HepG2 (cell line): ENCODE results near the gene MYO1B. TPM values are rescaled to one million over a fixed set of nuclear protein-coding genes. Genes with fewer than 3 reads are reported as not detected.

Experiments
- CREM ChIP-seq, 2 experiments: sonication (generic) in 1 of 2; formaldehyde crosslinking in 1 of 2; IDR thresholded peaks; 2 replicates each; pipeline versions ENCODE4 v1.4.0 to v1.6.1; 2016 to 2020; ENCODE audit warnings: antibody characterized with exemption in 1 of 2, mild to moderate bottlenecking in 1 of 2, missing genetic modification reagents in 1 of 2
- FOXK1 ChIP-seq: sonication (generic); formaldehyde crosslinking; IDR thresholded peaks from 2 replicates; pipeline ENCODE4 v1.4.0; 2020; ENCODE audit warnings: low read depth, missing genetic modification reagents, borderline replicate concordance
- HNF4A ChIP-seq: sonication (generic); formaldehyde crosslinking; IDR thresholded peaks from 2 replicates; pipeline ENCODE4 v1.4.0; 2020; ENCODE audit warnings: missing genetic modification reagents
- KLF16 ChIP-seq, 2 experiments: sonication (generic) in 1 of 2; formaldehyde crosslinking in 1 of 2; IDR thresholded peaks; 2 replicates each; pipeline versions ENCODE4 v1.6.1 to v1.8.0; 2016 to 2023; ENCODE audit warnings: missing genetic modification reagents in 2 of 2, missing compliant biosample characterization in 1 of 2
- MEF2D ChIP-seq: sonication (generic); formaldehyde crosslinking; IDR thresholded peaks from 2 replicates; pipeline ENCODE4 v1.5.1; 2020; ENCODE audit warnings: mild to moderate bottlenecking, missing genetic modification reagents
- NONO ChIP-seq, 2 experiments: fragments of 450-650 bp in 1 of 2; sonication (generic) in 1 of 2; formaldehyde crosslinking in 1 of 2; IDR thresholded peaks in 1 of 2; conservative IDR thresholded peaks in 1 of 2; 2 replicates each; pipeline versions ENCODE4 v1.6.1 to v1.8.0; 2017 to 2022; ENCODE audit warnings: mild to moderate bottlenecking in 1 of 2, missing genetic modification reagents in 1 of 2, moderate library complexity in 1 of 2
- PITX1 ChIP-seq: sonication (generic); formaldehyde crosslinking; IDR thresholded peaks from 2 replicates; pipeline ENCODE4 v1.5.1; 2020; ENCODE audit warnings: mild to moderate bottlenecking, missing genetic modification reagents
- SIX1 ChIP-seq: sonication (generic); formaldehyde crosslinking; IDR thresholded peaks from 2 replicates; pipeline ENCODE4 v1.4.0; 2020; ENCODE audit warnings: missing genetic modification reagents, borderline replicate concordance
- SIX4 ChIP-seq: sonication (generic); formaldehyde crosslinking; IDR thresholded peaks from 2 replicates; pipeline ENCODE4 v1.4.0; 2020; ENCODE audit warnings: missing genetic modification reagents
- SP4 ChIP-seq: sonication (generic); formaldehyde crosslinking; IDR thresholded peaks from 2 replicates; pipeline ENCODE4 v1.8.1; 2023; ENCODE audit warnings: mild to moderate bottlenecking, missing genetic modification reagents
- TBX2 ChIP-seq: sonication (generic); formaldehyde crosslinking; IDR thresholded peaks from 2 replicates; pipeline ENCODE4 v1.5.0; 2020; ENCODE audit warnings: missing genetic modification reagents, mild to moderate bottlenecking, borderline replicate concordance
- TBX3 ChIP-seq: fragments of 450-650 bp; IDR thresholded peaks from 2 replicates; pipeline ENCODE4 v1.6.1; 2017; ENCODE audit warnings: antibody characterized with exemption, mild to moderate bottlenecking, inconsistent platforms, borderline replicate concordance
- ZFP1 ChIP-seq: IDR thresholded peaks from 2 replicates; pipeline ENCODE4 v1.6.1; 2016
- ZKSCAN8 ChIP-seq: IDR thresholded peaks from 2 replicates; pipeline ENCODE4 v1.6.1; 2016; ENCODE audit warnings: borderline replicate concordance, missing genetic modification reagents, missing compliant biosample characterization
- ZMYM4 ChIP-seq: sonication (generic); formaldehyde crosslinking; IDR thresholded peaks from 2 replicates; pipeline ENCODE4 v1.8.1; 2023; ENCODE audit warnings: mild to moderate bottlenecking, missing genetic modification reagents
- ZNF24 ChIP-seq: fragments of 450-650 bp; IDR thresholded peaks from 2 replicates; pipeline ENCODE4 v1.6.1; 2017; ENCODE audit warnings: antibody characterized with exemption, mild to moderate bottlenecking
- ZNF441 ChIP-seq: sonication (generic); formaldehyde crosslinking; IDR thresholded peaks from 2 replicates; pipeline ENCODE4 v1.7.0; 2021; ENCODE audit warnings: missing genetic modification reagents, borderline replicate concordance
- ZNF775 ChIP-seq: sonication (generic); formaldehyde crosslinking; IDR thresholded peaks from 2 replicates; pipeline ENCODE4 v1.4.0; 2020; ENCODE audit warnings: missing genetic modification reagents, mild to moderate bottlenecking, moderate library complexity, borderline replicate concordance
- polyA plus RNA-seq, 8 experiments: library from polyadenylated mRNA; depleted of rRNA in 3 of 8; stranded (reverse) in 7 of 8; unstranded in 1 of 8; fragments of >200 nt; fragmentation: Illumina TruSeq in 4 of 8; extraction: Trizol in 4 of 8; gene quantifications; 2 replicates each; pipeline versions ENCODE4 v1.2.1 to v1.2.3, GENCODE V29; 2011 to 2016; ENCODE audit warnings: low read depth in 4 of 8, missing spikeins in 1 of 8, mixed read lengths in 1 of 8; ENCODE audit not compliant: insufficient read depth in 1 of 8
- total RNA-seq, 5 experiments: library from RNA; depleted of rRNA; stranded (reverse); fragments of >200 nt; fragmentation: Illumina TruSeq; extraction: Trizol; gene quantifications; 2 replicates each; pipeline ENCODE4 v1.2.3, GENCODE V29; 2016; ENCODE audit warnings: low read depth in 1 of 5
- TF ChIP-seq, protein P1 (sequence below): sonication (generic); formaldehyde crosslinking; conservative IDR thresholded peaks from 2 replicates; pipeline ENCODE4 v1.8.0; 2022; ENCODE audit warnings: mild to moderate bottlenecking, moderate library complexity, missing genetic modification reagents
- TF ChIP-seq, protein P2 (sequence below): sonication (generic); formaldehyde crosslinking; IDR thresholded peaks from 2 replicates; pipeline ENCODE4; 2020; ENCODE audit warnings: missing genetic modification reagents, mild to moderate bottlenecking, borderline replicate concordance
- TF ChIP-seq, protein P3 (sequence below): sonication (generic); formaldehyde crosslinking; IDR thresholded peaks from 2 replicates; pipeline ENCODE4 v1.8.1; 2023; ENCODE audit warnings: missing genetic modification reagents, inconsistent platforms, borderline replicate concordance
- TF ChIP-seq, protein P4 (sequence below): sonication (generic); formaldehyde crosslinking; IDR thresholded peaks from 2 replicates; pipeline ENCODE4 v1.4.0; 2020; ENCODE audit warnings: missing genetic modification reagents

MYO1B gene
- total and polyA plus RNA-seq, 2 of the 13 experiments (the other 11 are each of a cell fraction or from before 2014, with no cell fraction given) = 36.9 to 89.8 TPM

DNA sequence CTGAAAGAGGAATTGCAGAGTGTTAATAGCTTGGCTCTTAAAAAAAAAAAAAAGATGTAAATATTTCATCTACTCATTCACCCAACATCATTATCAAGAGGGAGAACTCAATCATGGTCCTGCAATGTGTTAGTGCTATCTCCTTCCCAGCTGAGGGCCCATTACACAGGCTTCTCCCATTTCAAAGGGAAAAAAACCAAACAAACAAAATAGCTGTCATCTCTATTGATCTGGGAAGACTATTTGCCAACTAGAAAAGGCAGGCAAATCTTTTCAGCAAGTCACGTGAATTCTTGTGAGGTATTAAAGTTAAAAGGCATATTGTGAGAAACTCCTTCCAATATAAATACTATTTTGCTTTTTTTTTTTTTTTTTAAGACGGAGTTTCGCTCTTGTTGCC lies 194.3 kb downstream of the MYO1B start (continued):
- TF ChIP-seq ZKSCAN8 (peak; percentile 34; the same call in 1 of the 2 replicates), ZNF775 (CRISPR knock-in tag) (no peak), SIX1 (peak; percentile 97), MEF2D (peak; percentile 65; the same call in 1 of the 2 replicates), NONO (IDR thresholded peaks at IDR 0.05) (no peak), NONO (CRISPR knock-in tag; conservative IDR thresholded peaks at IDR 0.05) (0 out of 2 replicates have a peak, but pooled peaks have one; percentile 29), SIX4 (CRISPR knock-in tag) (peak; percentile 99), HNF4A (peak; percentile 39), ZMYM4 (peak; percentile 86), FOXK1 (peak; percentile 41; the same call in 1 of the 2 replicates), TBX3 (peak; percentile 96), TBX2 (peak; percentile 94), KLF16 (CRISPR knock-in tag; IDR thresholded peaks at IDR 0.05) (peak in 1 of 2 experiments; percentile 54; a peak in 1 of 4 replicates), ZFP1 (0 out of 2 replicates have a peak, but pooled peaks have one; percentile 61), ZNF24 (no peak), PITX1 (CRISPR knock-in tag) (peak; percentile 56; the same call in 1 of the 2 replicates), CREM (IDR thresholded peaks at IDR 0.05) (peak; percentile 48; the same call in 1 of the 2 replicates), CREM (CRISPR knock-in tag; IDR thresholded peaks at IDR 0.05) (no peak), SP4 (CRISPR knock-in tag) (no peak), ZNF441 (no peak)
- TF ChIP-seq, protein P1, sequence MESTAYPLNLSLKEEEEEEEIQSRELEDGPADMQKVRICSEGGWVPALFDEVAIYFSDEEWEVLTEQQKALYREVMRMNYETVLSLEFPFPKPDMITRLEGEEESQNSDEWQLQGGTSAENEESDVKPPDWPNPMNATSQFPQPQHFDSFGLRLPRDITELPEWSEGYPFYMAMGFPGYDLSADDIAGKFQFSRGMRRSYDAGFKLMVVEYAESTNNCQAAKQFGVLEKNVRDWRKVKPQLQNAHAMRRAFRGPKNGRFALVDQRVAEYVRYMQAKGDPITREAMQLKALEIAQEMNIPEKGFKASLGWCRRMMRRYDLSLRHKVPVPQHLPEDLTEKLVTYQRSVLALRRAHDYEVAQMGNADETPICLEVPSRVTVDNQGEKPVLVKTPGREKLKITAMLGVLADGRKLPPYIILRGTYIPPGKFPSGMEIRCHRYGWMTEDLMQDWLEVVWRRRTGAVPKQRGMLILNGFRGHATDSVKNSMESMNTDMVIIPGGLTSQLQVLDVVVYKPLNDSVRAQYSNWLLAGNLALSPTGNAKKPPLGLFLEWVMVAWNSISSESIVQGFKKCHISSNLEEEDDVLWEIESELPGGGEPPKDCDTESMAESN (CRISPR knock-in tag) = 0 out of 2 replicates have a peak, but pooled peaks have one; percentile 27
- TF ChIP-seq, protein P2, sequence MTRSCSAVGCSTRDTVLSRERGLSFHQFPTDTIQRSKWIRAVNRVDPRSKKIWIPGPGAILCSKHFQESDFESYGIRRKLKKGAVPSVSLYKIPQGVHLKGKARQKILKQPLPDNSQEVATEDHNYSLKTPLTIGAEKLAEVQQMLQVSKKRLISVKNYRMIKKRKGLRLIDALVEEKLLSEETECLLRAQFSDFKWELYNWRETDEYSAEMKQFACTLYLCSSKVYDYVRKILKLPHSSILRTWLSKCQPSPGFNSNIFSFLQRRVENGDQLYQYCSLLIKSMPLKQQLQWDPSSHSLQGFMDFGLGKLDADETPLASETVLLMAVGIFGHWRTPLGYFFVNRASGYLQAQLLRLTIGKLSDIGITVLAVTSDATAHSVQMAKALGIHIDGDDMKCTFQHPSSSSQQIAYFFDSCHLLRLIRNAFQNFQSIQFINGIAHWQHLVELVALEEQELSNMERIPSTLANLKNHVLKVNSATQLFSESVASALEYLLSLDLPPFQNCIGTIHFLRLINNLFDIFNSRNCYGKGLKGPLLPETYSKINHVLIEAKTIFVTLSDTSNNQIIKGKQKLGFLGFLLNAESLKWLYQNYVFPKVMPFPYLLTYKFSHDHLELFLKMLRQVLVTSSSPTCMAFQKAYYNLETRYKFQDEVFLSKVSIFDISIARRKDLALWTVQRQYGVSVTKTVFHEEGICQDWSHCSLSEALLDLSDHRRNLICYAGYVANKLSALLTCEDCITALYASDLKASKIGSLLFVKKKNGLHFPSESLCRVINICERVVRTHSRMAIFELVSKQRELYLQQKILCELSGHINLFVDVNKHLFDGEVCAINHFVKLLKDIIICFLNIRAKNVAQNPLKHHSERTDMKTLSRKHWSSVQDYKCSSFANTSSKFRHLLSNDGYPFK (CRISPR knock-in tag) = no peak
- TF ChIP-seq, protein P3, sequence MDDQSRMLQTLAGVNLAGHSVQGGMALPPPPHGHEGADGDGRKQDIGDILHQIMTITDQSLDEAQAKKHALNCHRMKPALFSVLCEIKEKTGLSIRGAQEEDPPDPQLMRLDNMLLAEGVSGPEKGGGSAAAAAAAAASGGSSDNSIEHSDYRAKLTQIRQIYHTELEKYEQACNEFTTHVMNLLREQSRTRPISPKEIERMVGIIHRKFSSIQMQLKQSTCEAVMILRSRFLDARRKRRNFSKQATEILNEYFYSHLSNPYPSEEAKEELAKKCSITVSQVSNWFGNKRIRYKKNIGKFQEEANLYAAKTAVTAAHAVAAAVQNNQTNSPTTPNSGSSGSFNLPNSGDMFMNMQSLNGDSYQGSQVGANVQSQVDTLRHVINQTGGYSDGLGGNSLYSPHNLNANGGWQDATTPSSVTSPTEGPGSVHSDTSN (CRISPR knock-in tag) = no peak
- TF ChIP-seq, protein P4, sequence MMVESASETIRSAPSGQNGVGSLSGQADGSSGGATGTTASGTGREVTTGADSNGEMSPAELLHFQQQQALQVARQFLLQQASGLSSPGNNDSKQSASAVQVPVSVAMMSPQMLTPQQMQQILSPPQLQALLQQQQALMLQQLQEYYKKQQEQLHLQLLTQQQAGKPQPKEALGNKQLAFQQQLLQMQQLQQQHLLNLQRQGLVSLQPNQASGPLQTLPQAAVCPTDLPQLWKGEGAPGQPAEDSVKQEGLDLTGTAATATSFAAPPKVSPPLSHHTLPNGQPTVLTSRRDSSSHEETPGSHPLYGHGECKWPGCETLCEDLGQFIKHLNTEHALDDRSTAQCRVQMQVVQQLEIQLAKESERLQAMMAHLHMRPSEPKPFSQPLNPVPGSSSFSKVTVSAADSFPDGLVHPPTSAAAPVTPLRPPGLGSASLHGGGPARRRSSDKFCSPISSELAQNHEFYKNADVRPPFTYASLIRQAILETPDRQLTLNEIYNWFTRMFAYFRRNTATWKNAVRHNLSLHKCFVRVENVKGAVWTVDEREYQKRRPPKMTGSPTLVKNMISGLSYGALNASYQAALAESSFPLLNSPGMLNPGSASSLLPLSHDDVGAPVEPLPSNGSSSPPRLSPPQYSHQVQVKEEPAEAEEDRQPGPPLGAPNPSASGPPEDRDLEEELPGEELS (CRISPR knock-in tag) = peak; percentile 82
